Peyer's patch (tissue), 4 donors: Measurements from ENCODE around the gene CXorf65.

ENCODE experiments used
- POLR2A ChIP-seq, 2 donors: fragments of 450-650 bp; IDR thresholded peaks; one replicate each; pipeline ENCODE4 v1.5.1; 2017; ENCODE audit warnings: antibody characterized with exemption in 2 of 2, mild to moderate bottlenecking in 2 of 2, moderate library complexity in 2 of 2
- TF ChIP-seq, protein P1 (sequence below), 6 experiments: fragments of 450-650 bp in 4 of 6; fragments of 200-600 bp in 2 of 6; sonication (generic) in 1 of 6; IDR thresholded peaks; one replicate each; pipeline ENCODE4 v1.5.1; 2017 to 2019; ENCODE audit warnings: antibody characterized with exemption in 6 of 6, mild to moderate bottlenecking in 3 of 6, moderate library complexity in 1 of 6

DNA sequence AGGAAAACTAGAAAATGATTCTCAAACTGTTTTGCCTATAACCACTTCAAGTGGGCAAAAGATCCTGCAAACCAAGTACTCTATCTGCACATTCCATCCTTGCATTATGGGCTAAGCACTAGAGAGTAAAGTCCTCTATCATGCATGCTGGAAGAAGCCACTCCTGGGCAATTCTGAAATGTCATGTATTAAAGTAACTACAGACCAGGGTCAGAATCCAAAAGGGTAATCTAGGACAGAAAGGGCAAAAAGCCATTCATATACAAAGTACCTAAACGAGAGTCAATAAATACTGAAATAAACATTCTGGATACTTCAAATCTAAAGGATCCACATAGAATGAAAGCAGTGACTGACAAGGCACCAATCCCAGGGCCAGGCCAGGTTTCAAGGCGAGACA, 39.5 kb downstream of the CXorf65 start:
- TF ChIP-seq, protein P1, sequence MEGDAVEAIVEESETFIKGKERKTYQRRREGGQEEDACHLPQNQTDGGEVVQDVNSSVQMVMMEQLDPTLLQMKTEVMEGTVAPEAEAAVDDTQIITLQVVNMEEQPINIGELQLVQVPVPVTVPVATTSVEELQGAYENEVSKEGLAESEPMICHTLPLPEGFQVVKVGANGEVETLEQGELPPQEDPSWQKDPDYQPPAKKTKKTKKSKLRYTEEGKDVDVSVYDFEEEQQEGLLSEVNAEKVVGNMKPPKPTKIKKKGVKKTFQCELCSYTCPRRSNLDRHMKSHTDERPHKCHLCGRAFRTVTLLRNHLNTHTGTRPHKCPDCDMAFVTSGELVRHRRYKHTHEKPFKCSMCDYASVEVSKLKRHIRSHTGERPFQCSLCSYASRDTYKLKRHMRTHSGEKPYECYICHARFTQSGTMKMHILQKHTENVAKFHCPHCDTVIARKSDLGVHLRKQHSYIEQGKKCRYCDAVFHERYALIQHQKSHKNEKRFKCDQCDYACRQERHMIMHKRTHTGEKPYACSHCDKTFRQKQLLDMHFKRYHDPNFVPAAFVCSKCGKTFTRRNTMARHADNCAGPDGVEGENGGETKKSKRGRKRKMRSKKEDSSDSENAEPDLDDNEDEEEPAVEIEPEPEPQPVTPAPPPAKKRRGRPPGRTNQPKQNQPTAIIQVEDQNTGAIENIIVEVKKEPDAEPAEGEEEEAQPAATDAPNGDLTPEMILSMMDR (IDR thresholded peaks at IDR 0.05): no peak
- no peak for TF ChIP-seq POLR2A (IDR thresholded peaks at IDR 0.05)
